ENCODE results near the gene SSU72.

DNA sequence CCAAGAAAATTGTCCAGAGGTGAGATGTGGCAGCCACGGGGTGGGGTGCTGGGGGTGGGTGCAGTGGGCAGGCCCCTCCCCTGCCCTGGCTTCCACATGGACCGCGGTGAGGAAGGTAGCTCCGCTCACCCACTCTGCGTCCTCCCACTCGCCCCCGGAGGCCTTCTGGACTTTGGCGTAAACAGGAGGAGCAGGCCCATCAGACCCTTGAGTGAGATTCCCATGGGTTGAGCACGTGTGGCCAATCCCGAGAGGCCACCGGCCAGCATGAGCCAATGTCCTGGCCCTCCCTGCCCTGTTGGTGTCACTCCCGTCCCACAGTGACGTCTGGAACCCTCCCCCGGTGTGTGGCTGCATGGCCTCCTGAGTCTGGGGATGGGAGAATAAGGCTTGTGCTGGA lies 26.1 kb downstream of the SSU72 start:
- TF ChIP-seq, protein P1, sequence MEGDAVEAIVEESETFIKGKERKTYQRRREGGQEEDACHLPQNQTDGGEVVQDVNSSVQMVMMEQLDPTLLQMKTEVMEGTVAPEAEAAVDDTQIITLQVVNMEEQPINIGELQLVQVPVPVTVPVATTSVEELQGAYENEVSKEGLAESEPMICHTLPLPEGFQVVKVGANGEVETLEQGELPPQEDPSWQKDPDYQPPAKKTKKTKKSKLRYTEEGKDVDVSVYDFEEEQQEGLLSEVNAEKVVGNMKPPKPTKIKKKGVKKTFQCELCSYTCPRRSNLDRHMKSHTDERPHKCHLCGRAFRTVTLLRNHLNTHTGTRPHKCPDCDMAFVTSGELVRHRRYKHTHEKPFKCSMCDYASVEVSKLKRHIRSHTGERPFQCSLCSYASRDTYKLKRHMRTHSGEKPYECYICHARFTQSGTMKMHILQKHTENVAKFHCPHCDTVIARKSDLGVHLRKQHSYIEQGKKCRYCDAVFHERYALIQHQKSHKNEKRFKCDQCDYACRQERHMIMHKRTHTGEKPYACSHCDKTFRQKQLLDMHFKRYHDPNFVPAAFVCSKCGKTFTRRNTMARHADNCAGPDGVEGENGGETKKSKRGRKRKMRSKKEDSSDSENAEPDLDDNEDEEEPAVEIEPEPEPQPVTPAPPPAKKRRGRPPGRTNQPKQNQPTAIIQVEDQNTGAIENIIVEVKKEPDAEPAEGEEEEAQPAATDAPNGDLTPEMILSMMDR (IDR thresholded peaks at IDR 0.05) = no peak
- TF ChIP-seq POLR2A (IDR thresholded peaks at IDR 0.05; ENCODE audit: low read depth) (no peak), POLR2AphosphoS5 (IDR thresholded peaks at IDR 0.05) (no peak), EP300 (IDR thresholded peaks at IDR 0.05) (no peak)

Measured in esophagus muscularis mucosa (tissue), 4 donors.